ENCODE results near the gene COL9A1. TPM values are rescaled to one million over a fixed set of nuclear protein-coding genes. Genes with fewer than 3 reads are reported as not detected.

The COL9A1 gene
- total RNA-seq, 1 experiment from 2014 or later = 7.8 TPM

DNA sequence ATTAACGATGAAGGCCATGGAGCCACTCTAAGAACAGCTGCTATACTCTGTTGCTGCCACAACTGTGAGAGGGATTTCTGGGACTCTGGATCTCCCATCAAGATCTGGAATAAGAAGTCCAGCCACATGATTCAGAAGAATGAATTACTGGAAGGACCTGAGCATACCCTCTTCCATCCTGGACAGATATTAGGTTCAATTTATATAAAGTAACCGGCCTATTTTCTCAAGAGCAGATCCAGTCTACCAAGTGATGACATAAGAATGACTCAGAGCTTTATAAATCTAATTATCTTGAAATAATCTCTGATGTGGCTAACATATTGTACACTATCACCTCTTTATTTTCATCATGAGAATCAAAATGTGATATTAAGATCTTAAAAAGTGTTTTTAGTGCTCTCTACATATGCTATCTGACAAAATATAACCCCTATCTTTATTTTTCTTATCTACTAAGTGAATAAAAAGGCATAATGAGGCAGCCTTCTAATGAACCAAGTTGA lies 45.1 kb downstream of the COL9A1 start:
- H3K9me3 Mint-ChIP-seq = no peaks in the 10 kb centered on the region

More for the DNA sequence above, 45.1 kb downstream of the COL9A1 start:
- Mint-ChIP-seq H3K4me1 (peaks cover 0 to 3% of the 10 kb centered on the region in 2 experiments; a peak in 2 of 4 replicates), H3K27me3 (ENCODE audit: low read depth) (no peaks in the 10 kb centered on the region; the same call in 1 of the 2 replicates), H3K27ac (no peak overlapping the region), H3K36me3 (ENCODE audit: insufficient read depth in 1 of 3, low read depth in 3 of 3) (peaks cover 0 to 3% (median 0%) of the 10 kb centered on the region in 3 experiments; a peak in 1 of 7 replicates), H3K4me3 (no peak overlapping the region)
- no CpG with 5 or more reads among the region's 2 CpGs for WGBS (ENCODE audit: extremely low coverage, insufficient read length, low lambda C conversion rate)
- no peak overlapping the region for H3K4ac ChIP-seq (ENCODE audit: low read depth, low read length)
- no peaks in the 10 kb centered on the region for H3K23me2 ChIP-seq (ENCODE audit: insufficient read length, low read depth, low read length, poor library complexity, severe bottlenecking)
- no peak overlapping the region for H2BK120ac ChIP-seq (ENCODE audit: low read depth, low read length, poor library complexity, severe bottlenecking)
- H2BK12ac ChIP-seq (ENCODE audit: insufficient read length, low read depth, low read length) = no peak overlapping the region
- H3K23ac ChIP-seq (ENCODE audit: insufficient read length, low read depth, low read length) = no peak overlapping the region
- no peak overlapping the region for H4K5ac ChIP-seq (ENCODE audit: insufficient read length, low read depth, low read length)
- H3K4me2 ChIP-seq (ENCODE audit: insufficient read depth, insufficient read length, low read length) = no peak overlapping the region
- no peaks in the 10 kb centered on the region for H3K79me1 ChIP-seq (ENCODE audit: insufficient read depth, low read depth, low read length, poor library complexity, severe bottlenecking)
- H2BK5ac ChIP-seq (ENCODE audit: insufficient read length, low read length) = no peak overlapping the region
- H3K79me2 ChIP-seq (ENCODE audit: insufficient read depth, low read length) = no peaks in the 10 kb centered on the region
- H3K27me3 ChIP-seq (ENCODE audit: insufficient read depth, low read length) = no peaks in the 10 kb centered on the region
- DNase-seq = no peak
- no peak overlapping the region for H2AK5ac ChIP-seq (ENCODE audit: insufficient read length, low read length)
- H2BK20ac ChIP-seq (ENCODE audit: low read depth, low read length, poor library complexity, severe bottlenecking) = no peak overlapping the region
- H2AFZ ChIP-seq (ENCODE audit: low read length) = no peak overlapping the region
- H3T11ph ChIP-seq (ENCODE audit: low read length) = no peak overlapping the region
- no peak overlapping the region for H3K9ac ChIP-seq (ENCODE audit: extremely low read depth, insufficient read length, low read length)
- no peaks in the 10 kb centered on the region for H3K9me3 ChIP-seq (ENCODE audit: control insufficient read depth, low read depth, low read length)
- H4K8ac ChIP-seq (replicated peaks; ENCODE audit: insufficient read length, low read depth, low read length) = no peak overlapping the region
- no peak overlapping the region for H3K27ac ChIP-seq (ENCODE audit: insufficient read length, low read depth, low read length)
- H4K20me1 ChIP-seq (ENCODE audit: control insufficient read depth, insufficient read depth, insufficient read length) = no peaks in the 10 kb centered on the region
- no peak overlapping the region for H4K91ac ChIP-seq (ENCODE audit: insufficient read length, low read depth, low read length)
- H3K56ac ChIP-seq (ENCODE audit: insufficient read length, low read depth, low read length) = no peak overlapping the region
- H2BK15ac ChIP-seq (ENCODE audit: low read depth, low read length) = no peak overlapping the region
- H3K4me1 ChIP-seq (ENCODE audit: insufficient read depth, low read length) = no peaks in the 10 kb centered on the region
- TF ChIP-seq, protein P1, sequence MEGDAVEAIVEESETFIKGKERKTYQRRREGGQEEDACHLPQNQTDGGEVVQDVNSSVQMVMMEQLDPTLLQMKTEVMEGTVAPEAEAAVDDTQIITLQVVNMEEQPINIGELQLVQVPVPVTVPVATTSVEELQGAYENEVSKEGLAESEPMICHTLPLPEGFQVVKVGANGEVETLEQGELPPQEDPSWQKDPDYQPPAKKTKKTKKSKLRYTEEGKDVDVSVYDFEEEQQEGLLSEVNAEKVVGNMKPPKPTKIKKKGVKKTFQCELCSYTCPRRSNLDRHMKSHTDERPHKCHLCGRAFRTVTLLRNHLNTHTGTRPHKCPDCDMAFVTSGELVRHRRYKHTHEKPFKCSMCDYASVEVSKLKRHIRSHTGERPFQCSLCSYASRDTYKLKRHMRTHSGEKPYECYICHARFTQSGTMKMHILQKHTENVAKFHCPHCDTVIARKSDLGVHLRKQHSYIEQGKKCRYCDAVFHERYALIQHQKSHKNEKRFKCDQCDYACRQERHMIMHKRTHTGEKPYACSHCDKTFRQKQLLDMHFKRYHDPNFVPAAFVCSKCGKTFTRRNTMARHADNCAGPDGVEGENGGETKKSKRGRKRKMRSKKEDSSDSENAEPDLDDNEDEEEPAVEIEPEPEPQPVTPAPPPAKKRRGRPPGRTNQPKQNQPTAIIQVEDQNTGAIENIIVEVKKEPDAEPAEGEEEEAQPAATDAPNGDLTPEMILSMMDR (conservative IDR thresholded peaks at IDR 0.05) = no peak
- no peak overlapping the region for H3K18ac ChIP-seq (ENCODE audit: insufficient read length, low read depth, low read length)
- no peak overlapping the region for H3K14ac ChIP-seq (ENCODE audit: insufficient read depth, low read length)

All from H9 (cell line).